D341Med (cell line): ENCODE data around the gene TLCD3B.

ENCODE experiments used
- DNase-seq: peaks from one replicate; pipeline ENCODE4 v3.0.0; 2012; ENCODE audit warnings: low spot score

The TLCD3B gene

DNA sequence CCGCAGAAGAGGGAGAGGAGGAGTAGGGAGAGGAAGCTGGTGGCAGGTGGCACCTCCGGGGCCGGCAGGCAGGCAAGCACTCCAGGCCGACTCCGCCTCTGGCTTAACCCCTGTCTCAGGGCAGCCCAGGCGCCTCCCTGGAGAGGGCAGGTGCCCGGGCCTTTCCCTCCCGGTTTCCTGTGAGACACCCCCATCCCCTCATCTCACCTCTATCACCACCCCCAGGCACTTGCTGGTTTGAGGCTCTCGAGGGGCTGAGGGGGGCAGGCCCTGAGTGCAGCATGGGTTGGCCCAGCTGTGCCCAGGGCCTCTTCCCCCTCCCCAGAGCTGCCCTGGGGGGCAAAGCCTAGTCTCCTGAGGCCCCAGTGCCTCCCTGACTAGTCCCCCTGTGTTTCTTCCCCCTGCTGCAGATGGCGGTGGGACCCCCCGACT is 26.2 kb downstream of the TLCD3B start:
- peak; percentile 57 for DNase-seq

DNA sequence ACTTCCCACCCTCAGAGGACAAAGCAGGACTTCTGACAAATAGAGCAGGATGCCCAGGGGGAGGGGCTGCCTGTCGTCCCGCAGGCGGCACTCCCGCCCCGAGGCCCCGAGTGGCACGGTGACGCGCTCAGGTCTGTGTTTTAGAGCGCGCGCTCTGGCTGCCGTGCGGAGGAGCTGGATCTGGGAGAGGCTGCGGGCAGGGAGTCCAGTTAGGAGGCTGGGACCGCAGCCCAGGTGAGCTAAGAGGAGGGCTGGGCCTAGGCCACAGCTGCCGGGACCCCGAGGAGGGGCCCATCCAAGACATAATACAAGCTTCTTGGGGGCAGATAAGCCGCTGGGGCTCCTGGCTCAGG is 26.7 kb downstream of the TLCD3B start:
- DNase-seq = no peak

GRCh38 chr16:30003670-30004423 is 27.2 kb downstream of the TLCD3B start:
- DNase-seq = no peak

- no peak for DNase-seq
These were observed 28.3 kb downstream of the TLCD3B start for GRCh38 chr16:30002614-30003346.

DNA sequence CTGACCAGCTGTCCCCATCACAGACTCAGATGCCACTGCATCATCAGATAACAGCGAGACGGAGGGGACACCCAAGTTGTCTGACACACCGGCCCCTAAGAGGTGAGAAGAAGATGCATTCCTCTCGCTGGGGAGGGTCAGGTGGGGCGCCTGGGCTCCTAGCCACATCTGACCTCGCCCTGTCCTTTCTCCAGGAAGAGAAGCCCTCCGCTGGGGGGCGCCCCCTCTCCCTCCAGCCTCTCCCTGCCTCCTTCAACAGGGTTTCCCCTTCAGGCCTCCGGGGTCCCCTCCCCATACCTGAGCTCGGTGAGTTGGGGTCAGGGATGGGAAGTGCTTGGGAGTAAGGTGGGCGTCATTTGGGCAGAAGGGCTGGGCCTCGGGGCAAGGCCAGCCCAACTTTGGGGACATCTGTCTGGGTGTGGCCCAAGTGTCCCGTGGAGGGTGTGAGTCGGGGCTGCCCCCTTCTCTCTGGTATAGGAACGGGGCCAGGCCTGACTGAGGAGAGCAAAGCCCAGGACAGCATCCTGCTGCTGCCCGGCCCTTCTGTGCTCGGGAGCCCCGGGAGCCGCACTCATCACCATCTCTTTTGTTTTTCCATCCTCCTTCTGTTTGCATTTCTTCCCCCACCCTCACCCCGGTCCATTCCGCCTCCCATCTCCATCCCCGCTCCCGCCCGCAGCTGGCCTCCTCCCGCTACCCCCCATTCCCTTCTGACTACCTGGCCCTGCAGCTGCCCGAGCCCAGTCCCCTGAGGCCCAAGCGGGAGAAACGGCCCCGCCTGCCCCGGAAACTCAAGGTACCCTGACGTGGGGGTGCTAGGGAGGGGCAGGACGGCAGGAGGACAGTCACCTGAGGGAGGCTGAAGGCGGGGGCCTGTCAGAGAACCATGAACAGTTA is 30.1 kb downstream of the TLCD3B start:
- DNase-seq = no peak

DNA sequence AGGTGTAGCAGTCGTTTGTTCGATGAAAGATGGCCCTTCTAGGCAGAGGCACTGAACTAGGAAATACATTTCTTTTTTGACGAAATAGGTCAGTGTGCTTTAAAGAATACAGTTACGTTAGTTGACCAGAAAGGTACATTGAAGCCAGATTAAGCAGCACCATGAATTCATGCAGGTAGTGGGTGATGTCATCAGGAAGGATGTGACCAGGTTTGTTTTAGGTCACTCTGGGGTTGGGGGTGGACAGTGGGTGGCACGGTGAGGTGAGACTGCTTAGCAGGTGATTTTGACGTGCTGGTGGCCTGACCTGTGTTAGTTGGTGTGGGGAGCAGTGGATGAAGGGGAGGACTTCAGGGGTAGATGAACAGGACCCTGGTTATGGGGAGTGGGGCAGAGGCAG is 31.5 kb downstream of the TLCD3B start:
- no peak for DNase-seq

- no peak for DNase-seq
These were observed 34.3 kb downstream of the TLCD3B start for GRCh38 chr16:29996766-29997250.

- DNase-seq = peak; percentile 98
These were observed 34.9 kb downstream of the TLCD3B start, which contains the start of gene INO80E for GRCh38 chr16:29995911-29996765. INO80E (plus strand) TSS chr16:29996241; CDS start chr16:29996311, 70 bp downstream.

GRCh38 chr16:29995324-29995910 is 35.7 kb downstream of the TLCD3B start, which contains the start of gene HIRIP3:
HIRIP3 (minus strand) TSS chr16:29995617; CDS start chr16:29995605, 12 bp downstream.
- peak; percentile 92 for DNase-seq

DNA sequence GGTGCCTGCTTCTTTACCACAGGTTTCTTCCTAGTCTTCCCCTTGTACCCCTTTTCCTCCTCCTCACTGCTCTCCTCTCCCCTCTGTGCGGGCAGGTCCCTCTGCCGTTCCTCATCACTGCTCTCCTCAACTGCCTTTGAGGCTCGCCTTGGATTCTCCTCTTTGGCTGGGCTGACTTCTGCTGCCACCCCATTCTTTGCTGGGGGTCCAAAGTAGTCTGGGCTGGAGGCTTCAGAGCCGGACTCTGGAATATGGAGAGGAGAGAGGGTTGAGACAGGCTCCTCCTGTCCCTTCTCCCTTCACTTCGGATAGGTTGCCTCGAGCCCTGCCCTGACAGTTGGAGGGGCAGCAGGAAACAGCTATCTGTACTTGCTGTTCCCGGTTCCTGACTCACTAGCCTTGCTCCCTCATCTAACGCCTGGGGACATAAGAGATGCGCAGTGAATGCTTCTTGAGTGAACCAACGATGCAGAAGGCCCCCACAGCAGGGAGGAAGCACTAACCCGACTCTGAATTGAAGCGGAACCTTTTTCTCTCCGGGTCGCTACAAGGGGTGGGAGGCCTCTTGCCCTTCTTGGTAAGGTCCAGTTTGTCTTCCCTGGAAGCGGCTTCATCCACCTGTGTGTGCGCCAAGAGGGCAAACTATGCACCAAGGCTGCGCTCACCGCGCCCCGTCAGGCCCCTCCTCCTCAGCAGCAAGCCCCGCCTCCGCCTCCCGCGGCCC is 36.3 kb downstream of the TLCD3B start:
- DNase-seq = no peak

GRCh38 chr16:29993903-29994599 is 37.0 kb downstream of the TLCD3B start:
- no peak for DNase-seq

DNA sequence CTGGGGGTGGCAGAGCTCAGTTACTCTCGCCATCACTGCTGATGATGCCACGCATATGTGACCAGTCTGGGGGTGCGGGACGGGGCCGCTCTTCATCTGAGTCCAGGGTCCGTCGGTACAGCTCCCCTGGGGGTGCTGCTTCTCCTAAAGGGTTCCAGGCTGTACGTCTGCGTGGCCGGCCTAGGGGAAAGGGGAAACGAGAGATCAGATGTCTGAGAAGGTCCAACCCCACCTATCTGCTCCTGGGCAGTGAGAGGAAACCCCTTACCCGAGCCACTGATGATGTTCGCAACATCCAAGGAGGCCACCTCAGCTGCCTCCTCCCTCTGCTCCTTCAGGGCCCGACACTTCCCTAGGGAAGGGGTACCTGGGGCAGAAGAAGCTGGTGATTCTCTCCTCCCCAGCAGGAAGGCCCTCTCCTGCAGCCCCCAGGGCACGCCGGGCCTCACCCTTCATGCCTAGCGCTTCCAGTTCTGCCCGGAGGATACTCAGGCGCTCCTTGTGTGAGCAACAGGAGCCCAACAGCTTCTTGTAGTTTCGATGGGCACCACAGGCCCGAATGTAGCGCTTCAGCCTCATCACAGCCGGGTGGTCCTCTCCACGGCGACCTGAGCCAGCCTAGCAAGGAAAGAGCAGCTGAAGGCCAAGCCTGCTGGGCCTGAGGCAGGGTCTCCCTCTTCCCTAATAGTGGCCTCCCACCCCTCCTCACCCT is 37.7 kb downstream of the TLCD3B start:
- DNase-seq = no peak

GRCh38 chr16:29992344-29992967 is 38.6 kb downstream of the TLCD3B start:
- no peak for DNase-seq

DNA sequence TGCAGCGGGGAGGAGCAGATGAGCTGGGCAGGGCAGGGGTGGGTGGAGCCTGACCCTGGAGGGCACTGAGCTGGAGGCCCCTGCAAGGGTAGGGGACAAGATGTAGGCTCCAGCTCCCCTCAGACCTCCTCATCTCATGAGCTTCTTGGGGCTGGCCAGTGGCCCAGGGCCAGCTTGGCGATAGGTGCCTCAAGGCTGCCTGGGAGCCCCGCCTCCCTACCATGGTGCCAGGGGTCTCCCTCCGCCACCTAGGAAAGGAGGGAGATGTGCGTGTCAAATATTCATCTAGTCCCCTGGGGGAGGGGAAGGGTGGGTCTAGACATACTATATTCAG is 39.5 kb downstream of the TLCD3B start:
- no peak for DNase-seq

GRCh38 chr16:29990883-29991570 is 40.0 kb downstream of the TLCD3B start:
- no peak for DNase-seq

DNA sequence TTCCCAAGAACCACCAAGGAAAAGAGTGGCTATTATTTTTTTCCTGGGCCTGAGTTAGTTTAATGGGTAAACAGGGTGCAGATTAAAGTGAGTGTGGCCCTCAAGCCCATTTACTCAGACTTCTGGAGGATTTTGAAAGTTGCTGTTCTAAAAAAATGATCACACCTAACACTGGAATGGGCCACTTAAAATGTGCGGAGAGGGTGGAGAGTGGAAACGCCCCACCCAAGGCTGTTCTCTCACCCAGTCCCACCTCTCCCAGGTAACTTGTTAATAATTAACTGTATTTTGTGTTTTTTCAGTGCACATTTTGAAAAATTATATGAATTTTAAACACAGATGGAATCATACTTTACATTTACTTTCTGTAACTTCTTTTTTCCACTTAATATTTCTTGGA is 41.0 kb downstream of the TLCD3B start:
- DNase-seq = no peak

DNA sequence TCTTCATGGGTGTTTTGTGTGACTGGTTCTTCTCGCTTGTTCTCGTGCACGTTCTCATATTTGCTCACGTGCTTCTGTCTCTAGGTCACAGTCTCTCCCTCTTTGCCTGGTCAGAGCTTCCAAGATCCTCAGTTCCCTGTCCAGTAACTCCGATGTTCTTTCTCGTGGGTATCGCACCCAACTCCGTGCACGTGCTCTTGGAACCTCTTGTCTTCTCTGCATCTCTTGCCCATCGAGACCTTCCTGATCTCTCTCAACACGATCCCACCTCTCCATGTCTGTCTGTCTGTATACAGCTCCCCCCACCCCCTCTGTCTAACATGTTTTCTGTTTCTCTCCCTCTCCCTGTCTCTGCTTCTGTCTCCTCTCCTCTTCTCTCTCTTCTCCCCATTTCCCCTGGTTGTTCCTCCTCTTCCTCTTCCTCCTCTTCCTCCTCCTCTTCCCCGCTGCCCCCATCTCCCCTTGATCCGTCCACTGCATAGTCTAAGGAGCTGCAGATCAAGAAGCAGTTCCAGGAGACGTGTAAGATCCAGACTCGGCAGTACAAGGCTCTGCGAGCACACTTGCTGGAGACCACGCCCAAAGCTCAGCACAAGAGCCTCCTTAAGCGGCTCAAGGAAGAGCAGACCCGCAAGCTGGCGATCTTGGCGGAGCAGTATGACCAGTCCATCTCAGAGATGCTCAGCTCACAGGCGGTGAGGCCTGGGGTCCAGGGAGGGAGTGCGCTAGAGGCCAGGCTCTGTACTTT is 41.8 kb downstream of the TLCD3B start:
- DNase-seq = no peak
